ENCODE data around the gene FAM193B.

FAM193B gene

GRCh38 chr5:177554474-177555111 lies at the start of gene FAM193B:
Gene FAM193B (minus strand): TSS chr5:177554563. CDS start chr5:177554458, 105 bp downstream.
- peak; percentile 94 to 96 (median 95) for DNase-seq (ENCODE audit: low read depth in 2 of 3, low spot score in 1 of 3)

- no peak for DNase-seq (ENCODE audit: low read depth in 2 of 3, low spot score in 1 of 3)
Observed at GRCh38 chr5:177604116-177604521, 49.8 kb upstream of the FAM193B start.

DNA sequence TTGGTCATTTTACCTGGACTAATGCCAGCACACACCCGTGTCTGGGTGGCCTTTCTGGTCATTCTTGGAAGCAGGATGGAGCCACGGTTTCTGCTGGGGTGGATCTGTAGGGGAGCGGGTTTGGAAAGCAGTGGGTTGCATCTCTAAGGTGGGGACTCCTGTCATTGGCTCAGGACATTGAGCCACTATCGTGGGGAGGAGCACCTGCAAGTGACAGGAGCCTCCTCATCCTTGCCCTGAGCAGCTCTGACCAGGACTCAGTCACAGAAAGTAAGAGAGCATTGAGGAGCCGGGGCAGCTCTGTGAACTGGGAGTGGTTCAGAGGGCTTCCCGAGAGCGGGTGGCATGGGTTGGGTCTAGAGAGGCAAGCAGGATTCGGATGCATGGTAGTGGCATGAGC lies 49.3 kb upstream of the FAM193B start:
- no peak for DNase-seq (ENCODE audit: low read depth in 2 of 3, low spot score in 1 of 3)

- no peak for DNase-seq (ENCODE audit: low read depth in 2 of 3, low spot score in 1 of 3)
Observed at GRCh38 chr5:177602458-177602830, 48.1 kb upstream of the FAM193B start.

DNA sequence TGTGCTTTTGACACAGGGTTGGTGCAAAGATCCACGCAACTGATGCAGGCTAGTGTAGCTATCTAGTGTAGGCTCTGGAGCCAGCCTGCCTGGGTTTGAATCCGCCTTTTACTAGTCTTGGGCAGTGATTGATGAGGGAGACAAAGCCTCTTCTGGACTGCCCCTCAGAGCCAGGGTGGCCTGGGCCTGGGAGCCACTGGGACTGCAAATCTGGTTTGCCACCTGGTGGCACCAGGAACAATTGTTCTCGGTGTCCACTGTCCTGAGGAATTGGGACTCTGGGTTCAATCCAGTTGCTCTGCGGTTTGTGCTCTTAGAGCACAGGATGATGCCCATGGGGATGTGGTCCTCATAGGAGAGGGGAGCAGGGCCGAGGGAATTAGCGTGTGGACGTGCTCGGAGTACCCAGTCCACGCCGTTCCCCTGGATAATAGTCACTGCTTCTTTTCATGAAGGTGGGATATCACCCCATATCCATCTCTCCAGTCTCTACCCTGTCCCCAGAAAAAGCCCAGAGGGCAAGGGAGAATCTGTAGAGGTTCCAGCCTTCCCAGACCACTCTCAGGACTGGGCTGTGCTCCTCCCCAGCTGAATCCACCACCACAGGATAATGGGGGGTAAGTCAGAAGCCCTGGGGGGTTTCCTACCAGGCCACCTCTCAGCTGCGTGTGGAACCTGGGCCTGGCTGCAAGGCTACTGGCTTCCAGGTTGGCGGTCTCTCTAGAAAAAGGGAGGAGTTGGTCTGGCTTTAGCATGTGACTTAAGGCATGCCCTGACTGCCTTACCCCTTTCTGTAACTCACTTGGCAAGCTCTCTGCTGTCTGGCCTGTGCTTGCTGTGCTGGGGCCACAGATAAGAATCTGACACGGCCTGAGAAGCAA lies 47.5 kb upstream of the FAM193B start:
- no peak for DNase-seq (ENCODE audit: low read depth in 2 of 3, low spot score in 1 of 3)

- no peak for DNase-seq (ENCODE audit: low read depth in 2 of 3, low spot score in 1 of 3)
Observed at GRCh38 chr5:177601126-177601525, 46.8 kb upstream of the FAM193B start.

DNA sequence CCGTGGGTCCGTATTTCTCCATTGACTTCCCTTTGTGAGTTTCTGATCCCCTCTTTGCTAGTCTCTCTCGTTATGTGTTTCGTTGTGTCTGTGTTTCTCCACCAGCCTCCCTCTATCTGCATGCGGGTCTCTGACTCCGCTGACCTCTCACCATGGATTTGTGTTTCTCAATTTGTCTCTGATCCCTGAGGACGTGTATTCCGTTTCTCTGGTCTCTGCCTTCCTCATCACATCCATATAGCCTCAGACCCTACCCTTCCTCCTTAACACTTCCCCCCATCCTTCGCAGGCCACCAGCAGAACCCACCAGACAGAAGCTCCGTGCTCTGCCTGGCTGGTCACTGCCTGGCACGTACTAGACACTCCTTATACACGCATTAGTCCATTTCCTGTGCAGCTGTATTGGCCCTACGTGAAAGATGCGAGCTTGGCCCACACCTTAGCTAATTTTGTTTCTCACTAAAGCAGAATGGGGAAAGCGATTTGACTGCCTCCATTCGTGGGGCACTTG lies 46.2 kb upstream of the FAM193B start:
- no peak for DNase-seq (ENCODE audit: low read depth in 2 of 3, low spot score in 1 of 3)

- peak; percentile 68 to 88 (median 82) for DNase-seq (ENCODE audit: low read depth in 2 of 3, low spot score in 1 of 3)
Observed at GRCh38 chr5:177599731-177600507, 45.6 kb upstream of the FAM193B start, which contains the start of gene B4GALT7. Gene B4GALT7 (plus strand): TSS chr5:177600132. CDS start chr5:177600211, 79 bp downstream.

- no peak for DNase-seq (ENCODE audit: low read depth in 2 of 3, low spot score in 1 of 3)
Observed at GRCh38 chr5:177598477-177598876, 44.1 kb upstream of the FAM193B start.

- no peak for DNase-seq (ENCODE audit: low read depth in 2 of 3, low spot score in 1 of 3)
Observed at GRCh38 chr5:177596775-177597238, 42.4 kb upstream of the FAM193B start.

DNA sequence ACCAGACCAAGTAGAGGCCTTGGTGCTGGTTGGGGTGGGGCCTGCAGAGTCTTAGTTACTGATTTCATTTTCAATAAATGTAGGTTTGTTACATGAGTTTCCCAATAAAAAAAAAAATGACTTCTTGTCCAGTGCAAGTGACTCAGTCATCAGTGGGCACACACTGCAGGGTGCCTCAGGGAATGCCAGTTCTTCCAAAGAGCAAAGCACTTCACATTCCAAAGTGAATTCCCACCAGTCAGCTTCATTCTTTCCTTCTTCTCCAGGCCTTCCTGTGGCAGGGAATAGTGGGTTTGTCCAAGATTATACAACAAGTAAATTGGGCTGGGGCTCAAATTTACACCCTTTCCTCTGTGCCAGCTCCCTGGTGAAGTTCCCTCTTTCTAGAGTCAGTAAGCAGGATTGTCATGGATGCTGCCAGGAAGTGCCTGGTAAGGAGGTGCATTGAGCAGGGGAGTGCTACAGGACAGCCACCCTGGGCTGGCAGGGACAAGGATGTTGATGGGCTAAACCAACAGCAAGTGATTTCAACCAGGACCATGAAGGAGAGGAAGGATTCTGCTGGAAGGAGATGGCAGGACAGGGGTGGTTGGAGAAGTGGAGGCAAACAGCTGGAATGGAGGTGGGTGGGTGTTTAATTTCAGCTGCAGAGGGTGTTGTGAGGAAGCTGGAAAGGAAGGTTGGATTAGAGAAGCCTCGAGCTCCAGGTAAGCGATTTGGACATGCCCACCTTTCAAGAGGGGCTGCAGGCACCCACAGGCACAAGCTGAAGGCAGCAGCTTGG lies 41.8 kb upstream of the FAM193B start:
- no peak for DNase-seq (ENCODE audit: low read depth in 2 of 3, low spot score in 1 of 3)

GRCh38 chr5:177595026-177595585 lies 40.7 kb upstream of the FAM193B start:
- DNase-seq (ENCODE audit: low read depth in 2 of 3, low spot score in 1 of 3): no peak

GRCh38 chr5:177594071-177594470 lies 39.7 kb upstream of the FAM193B start:
- no peak for DNase-seq (ENCODE audit: low read depth in 2 of 3, low spot score in 1 of 3)

DNA sequence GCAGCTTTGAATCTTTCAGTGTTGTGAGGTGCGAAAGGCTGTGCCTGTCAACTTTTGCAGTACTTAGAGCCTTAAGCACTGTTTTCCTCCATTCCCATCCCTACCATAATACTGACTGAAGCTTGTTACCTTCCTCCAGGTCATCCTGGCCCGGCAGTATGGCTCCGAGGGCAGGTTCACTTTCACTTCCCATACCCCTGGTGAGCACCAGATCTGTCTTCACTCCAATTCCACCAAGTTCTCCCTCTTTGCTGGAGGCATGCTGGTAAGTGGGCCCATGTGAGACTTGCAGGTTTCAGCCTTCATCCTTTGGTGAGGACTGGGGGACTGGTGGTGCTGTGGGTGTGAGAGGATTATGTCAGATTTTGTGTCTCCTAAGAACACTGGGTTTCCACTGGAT lies 39.1 kb upstream of the FAM193B start:
- no peak for DNase-seq (ENCODE audit: low read depth in 2 of 3, low spot score in 1 of 3)

DNA sequence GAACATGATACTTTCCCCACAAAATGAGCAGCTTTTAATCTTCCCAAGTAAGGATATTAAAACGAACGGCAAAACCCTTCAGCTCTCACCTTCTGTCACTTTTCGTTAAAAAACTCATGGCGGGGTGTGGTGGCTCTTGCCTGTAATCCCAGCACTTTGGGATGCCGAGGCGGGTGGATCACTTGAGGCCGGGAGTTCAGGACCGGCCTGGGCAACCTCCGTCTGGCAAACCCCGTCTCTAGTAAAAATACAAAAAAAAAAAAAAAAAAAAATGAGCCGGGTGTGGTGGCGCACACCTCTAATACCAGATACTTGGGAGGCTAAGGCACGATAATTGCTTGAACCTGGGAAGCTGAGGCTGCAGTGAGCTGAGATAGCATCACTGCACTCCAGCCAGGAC lies 38.5 kb upstream of the FAM193B start:
- DNase-seq (ENCODE audit: low read depth in 2 of 3, low spot score in 1 of 3): no peak

GRCh38 chr5:177592010-177592834 lies 37.9 kb upstream of the FAM193B start, which contains the start of gene TMED9:
Gene TMED9 (plus strand): TSS chr5:177592203. CDS start chr5:177592215, 12 bp downstream.
- peak; percentile 77 to 81 (median 81) for DNase-seq (ENCODE audit: low read depth in 2 of 3, low spot score in 1 of 3)

- no peak for DNase-seq (ENCODE audit: low read depth in 2 of 3, low spot score in 1 of 3)
Observed at GRCh38 chr5:177591690-177592009, 37.3 kb upstream of the FAM193B start.

GRCh38 chr5:177590406-177590805 lies 36.0 kb upstream of the FAM193B start:
- DNase-seq (ENCODE audit: low read depth in 2 of 3, low spot score in 1 of 3): no peak

GRCh38 chr5:177588413-177588909 lies 34.1 kb upstream of the FAM193B start:
- no peak for DNase-seq (ENCODE audit: low read depth in 2 of 3, low spot score in 1 of 3)
